ENCODE data around the gene MED12. TPM values are rescaled to one million over a fixed set of nuclear protein-coding genes. Genes with fewer than 3 reads are reported as not detected.

Gene MED12
- total RNA-seq, 1 donor from 2014 or later = 39.3 TPM

- H3K4me1 ChIP-seq = peaks cover 12% of the 10 kb centered on the region
- H3K4me3 ChIP-seq = no peak overlapping the region
- no peaks in the 10 kb centered on the region for H3K9me3 ChIP-seq
- no peaks in the 10 kb centered on the region for H3K36me3 ChIP-seq
- H3K27ac ChIP-seq = no peak overlapping the region
- DNase-seq (ENCODE audit: extremely low spot score in 2 of 2) = no peak
- intact Hi-C loops (cut with DNase I) = no loop called here
- peaks cover 3% of the 10 kb centered on the region for H3K27me3 ChIP-seq
- no peak for TF ChIP-seq CTCF (IDR thresholded peaks at IDR 0.05)
- no peak for TF ChIP-seq POLR2AphosphoS5 (IDR thresholded peaks at IDR 0.05; ENCODE audit: insufficient read depth in 1 of 2, low read depth in 1 of 2)
- no peak for TF ChIP-seq POLR2A (IDR thresholded peaks at IDR 0.05)
These were observed 11.2 kb upstream of the MED12 start for GRCh38 chrX:71107245-71107644.

GRCh38 chrX:71107762-71108360 lies 10.5 kb upstream of the MED12 start:
- Histone ChIP-seq H3K4me3 (no peak overlapping the region), H3K27me3 (peaks cover 3% of the 10 kb centered on the region), H3K4me1 (peaks cover 12% of the 10 kb centered on the region), H3K36me3 (no peaks in the 10 kb centered on the region), H3K27ac (no peak overlapping the region), H3K9me3 (no peaks in the 10 kb centered on the region)
- TF ChIP-seq POLR2AphosphoS5 (IDR thresholded peaks at IDR 0.05; ENCODE audit: insufficient read depth in 1 of 2, low read depth in 1 of 2) (no peak), POLR2A (IDR thresholded peaks at IDR 0.05) (no peak), CTCF (IDR thresholded peaks at IDR 0.05) (no peak)
- intact Hi-C loops (cut with DNase I) = no loop called here
- DNase-seq (ENCODE audit: extremely low spot score in 2 of 2) = no peak

- no peak for TF ChIP-seq CTCF (IDR thresholded peaks at IDR 0.05)
- no peak for TF ChIP-seq POLR2AphosphoS5 (IDR thresholded peaks at IDR 0.05; ENCODE audit: insufficient read depth in 1 of 2, low read depth in 1 of 2)
- no peak for TF ChIP-seq POLR2A (IDR thresholded peaks at IDR 0.05)
- intact Hi-C loops (cut with DNase I) = no loop called here
These were observed 9.3 kb upstream of the MED12 start for GRCh38 chrX:71109051-71109450.

GRCh38 chrX:71111141-71111843 lies 7.1 kb upstream of the MED12 start, which contains the start of gene IL2RG:
Gene IL2RG, minus strand, starts transcription at chrX:71111577. Its CDS starts 38 bp downstream, at chrX:71111539.
- H3K27ac ChIP-seq = no peak within 1 kb of the TSS
- H3K27me3 ChIP-seq = no peaks in the 10 kb centered on the region
- no peaks in the 10 kb centered on the region for H3K4me1 ChIP-seq
- no peaks in the 10 kb centered on the region for H3K9me3 ChIP-seq
- TF ChIP-seq CTCF (IDR thresholded peaks at IDR 0.05) (no peak), POLR2AphosphoS5 (IDR thresholded peaks at IDR 0.05; ENCODE audit: insufficient read depth in 1 of 2, low read depth in 1 of 2) (peak in 1 of 2 donors; percentile 35), POLR2A (IDR thresholded peaks at IDR 0.05) (peak in 1 of 2 donors; percentile 17)
- intact Hi-C loops (cut with DNase I) = no loop called here
- H3K36me3 ChIP-seq = no peaks in the 10 kb centered on the region
- H3K4me3 ChIP-seq = peak within 1 kb of the TSS in 1 of 2 donors; percentile 24
- no peak for DNase-seq (ENCODE audit: extremely low spot score in 2 of 2)

More at GRCh38 chrX:71109051-71109450, 9.3 kb upstream of the MED12 start:
- Histone ChIP-seq H3K4me3 (no peak overlapping the region), H3K9me3 (no peaks in the 10 kb centered on the region), H3K27me3 (no peaks in the 10 kb centered on the region), H3K36me3 (no peaks in the 10 kb centered on the region), H3K27ac (no peak overlapping the region), H3K4me1 (peaks cover 6% of the 10 kb centered on the region)
- no peak for DNase-seq (ENCODE audit: extremely low spot score in 2 of 2)

- Histone ChIP-seq H3K4me1 (no peaks in the 10 kb centered on the region), H3K36me3 (no peaks in the 10 kb centered on the region), H3K27me3 (no peaks in the 10 kb centered on the region), H3K4me3 (no peak overlapping the region), H3K27ac (no peak overlapping the region), H3K9me3 (no peaks in the 10 kb centered on the region)
- no peak for DNase-seq (ENCODE audit: extremely low spot score in 2 of 2)
- intact Hi-C loops (cut with DNase I) = no loop called here
- TF ChIP-seq CTCF (IDR thresholded peaks at IDR 0.05) = no peak
- TF ChIP-seq POLR2AphosphoS5 (IDR thresholded peaks at IDR 0.05; ENCODE audit: insufficient read depth in 1 of 2, low read depth in 1 of 2) = no peak
- TF ChIP-seq POLR2A (IDR thresholded peaks at IDR 0.05) = no peak
These were observed 6.4 kb upstream of the MED12 start for GRCh38 chrX:71111921-71112431.
